GM21515 (cell line): ENCODE measurements around the gene CAPN12.

Experiments
- ATAC-seq: cut with Tn5 transposase; IDR thresholded peaks from one replicate; pipeline ENCODE4 v1.9.1; 2021; ENCODE audit not compliant: unreplicated experiment

Gene CAPN12

DNA sequence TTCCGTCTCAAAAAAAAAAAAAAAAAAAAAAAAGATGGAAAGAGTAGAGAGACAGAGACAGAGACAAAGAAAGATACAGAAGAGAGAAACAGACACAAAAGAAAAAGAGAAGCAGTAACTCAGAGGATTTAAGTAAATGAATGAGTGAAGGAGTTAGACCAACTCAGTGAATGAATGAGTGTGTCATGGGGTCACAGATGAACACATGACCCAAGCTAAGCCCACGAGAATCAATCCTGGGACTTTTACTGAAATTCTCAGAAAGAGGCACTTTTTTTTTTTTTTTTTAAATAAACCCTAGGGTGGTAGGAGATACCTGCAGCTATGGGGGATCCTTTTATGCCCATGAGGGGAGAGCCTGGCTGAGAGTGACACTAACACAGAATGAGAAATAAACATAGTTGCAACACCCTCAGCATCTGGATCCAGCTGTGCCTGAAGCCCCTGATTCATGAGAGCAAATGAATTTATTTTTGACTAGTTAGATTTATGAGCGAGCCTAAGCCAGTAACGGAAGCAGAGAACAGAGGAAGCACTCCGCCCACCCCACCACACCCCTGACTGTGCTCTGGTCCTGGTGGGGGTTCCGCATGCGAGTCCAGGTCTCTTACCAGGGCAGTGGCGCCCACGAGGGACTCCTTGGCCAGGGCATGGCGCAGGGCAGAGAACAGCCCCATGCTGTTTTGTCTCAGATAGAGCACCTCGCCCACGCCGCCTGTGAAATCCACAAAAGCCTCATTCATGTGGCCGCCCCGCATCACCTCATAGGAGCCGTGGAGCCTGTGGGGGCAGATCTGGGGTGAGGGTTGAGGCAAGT is 4.6 kb downstream of the CAPN12 start:
- no peak for ATAC-seq

DNA sequence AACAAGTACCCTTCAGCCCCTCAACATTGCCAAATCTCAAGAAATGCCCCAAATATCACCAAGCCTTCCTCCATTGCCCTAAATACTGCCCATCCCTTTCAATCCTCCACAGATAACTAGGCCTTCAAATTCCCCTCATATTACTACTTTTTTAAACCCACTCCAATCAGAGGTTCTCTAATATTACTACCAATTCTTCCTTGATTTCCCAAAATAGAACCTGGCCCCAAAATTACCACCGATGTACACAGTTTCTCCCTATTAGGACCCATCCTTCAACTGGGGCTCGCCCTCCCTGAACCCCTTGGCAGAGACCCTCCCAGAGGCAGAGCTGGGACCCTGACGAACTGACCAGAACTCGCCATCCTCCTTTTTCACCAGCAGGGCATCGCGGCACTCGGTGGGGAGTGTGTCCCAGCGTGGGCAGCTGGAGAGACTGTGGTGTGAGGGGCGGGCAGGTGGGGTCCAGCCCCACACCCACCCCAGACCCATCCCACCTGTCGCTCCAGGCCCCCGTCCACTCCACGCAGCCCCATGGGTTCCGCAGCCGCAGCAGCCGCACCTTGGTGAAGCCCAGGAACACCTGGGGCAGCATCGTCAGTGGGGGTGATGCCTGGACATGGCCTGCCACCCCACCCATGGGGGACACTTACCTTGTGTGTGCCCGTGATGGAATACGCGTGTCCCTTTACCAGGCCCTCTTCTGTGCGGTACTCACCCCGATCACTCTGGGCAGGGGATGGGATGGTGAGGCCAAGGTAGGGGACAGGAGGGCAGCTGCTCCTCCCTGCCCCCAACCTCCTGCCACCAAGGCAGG is 6.1 kb downstream of the CAPN12 start:
- ATAC-seq = no peak

DNA sequence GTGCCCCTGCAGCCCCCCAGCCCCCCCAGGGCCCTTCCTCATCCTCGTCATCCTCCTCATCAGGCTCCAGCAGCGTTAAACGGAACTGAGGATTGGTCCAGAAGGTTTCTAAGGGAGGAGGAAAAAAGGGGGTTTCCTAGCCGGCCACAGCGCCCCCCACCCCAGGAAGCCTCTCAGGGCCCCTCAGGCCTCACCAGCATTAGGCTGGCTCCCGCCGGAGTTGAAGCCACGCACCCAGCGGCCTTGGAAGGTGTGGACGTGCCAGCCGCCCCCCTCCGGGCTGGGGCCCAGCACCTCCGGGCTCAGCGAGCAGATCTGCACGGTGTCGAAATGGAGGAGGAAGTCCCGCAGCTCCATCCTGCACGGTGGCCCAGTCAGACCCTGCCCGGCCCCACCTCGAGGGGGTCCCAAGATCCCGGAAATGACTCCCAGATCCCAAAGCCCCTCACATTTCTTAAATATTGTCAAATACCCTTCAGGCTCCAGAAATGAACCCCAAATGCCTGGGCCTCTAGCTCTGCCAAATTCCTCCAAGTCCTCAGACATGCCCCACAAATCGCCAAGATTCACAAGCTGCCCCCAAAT is 6.9 kb downstream of the CAPN12 start:
- no peak for ATAC-seq

DNA sequence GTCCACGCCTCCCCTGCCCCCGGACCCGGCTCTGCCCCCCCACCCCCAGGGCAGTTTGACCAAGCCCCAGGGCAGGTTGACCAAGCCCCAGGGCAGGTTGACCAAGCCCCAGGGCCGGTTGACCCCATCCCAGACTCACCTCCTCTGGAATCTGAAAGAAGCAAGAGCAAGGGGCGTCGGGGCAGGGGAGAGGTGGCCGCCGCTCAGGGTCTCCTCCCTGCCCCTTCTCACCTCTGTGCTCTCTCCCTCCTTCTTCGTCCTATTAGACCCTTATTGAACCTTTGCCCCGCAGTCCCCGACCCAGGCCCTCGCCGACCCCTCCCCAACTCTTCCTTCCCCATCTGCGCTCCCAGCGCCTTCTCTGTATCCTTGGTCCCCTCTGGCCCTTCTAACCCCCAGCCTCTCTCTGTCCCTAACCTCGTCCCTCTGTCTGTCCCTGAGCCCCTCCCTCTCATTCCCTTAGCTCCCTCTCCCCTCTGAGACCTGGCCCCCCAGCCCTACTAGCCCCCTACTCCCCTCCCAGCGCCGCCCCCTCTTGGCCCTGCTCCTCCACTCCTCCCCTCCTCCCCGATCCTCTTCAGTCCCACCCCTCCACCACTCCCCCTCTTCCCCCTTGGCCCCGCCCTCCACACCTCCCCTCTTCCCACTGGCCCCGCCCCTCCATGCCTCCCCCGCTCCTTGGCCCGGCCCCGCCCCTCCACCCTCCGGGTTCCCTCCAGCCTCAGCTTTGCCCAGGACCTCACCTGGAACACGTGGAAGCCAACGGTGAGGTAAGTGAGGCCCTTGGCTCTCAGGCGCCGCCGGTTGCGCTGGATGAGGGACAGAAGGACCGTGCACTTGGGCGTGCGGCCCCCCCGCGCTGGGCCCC is 7.6 kb downstream of the CAPN12 start:
- no peak for ATAC-seq

DNA sequence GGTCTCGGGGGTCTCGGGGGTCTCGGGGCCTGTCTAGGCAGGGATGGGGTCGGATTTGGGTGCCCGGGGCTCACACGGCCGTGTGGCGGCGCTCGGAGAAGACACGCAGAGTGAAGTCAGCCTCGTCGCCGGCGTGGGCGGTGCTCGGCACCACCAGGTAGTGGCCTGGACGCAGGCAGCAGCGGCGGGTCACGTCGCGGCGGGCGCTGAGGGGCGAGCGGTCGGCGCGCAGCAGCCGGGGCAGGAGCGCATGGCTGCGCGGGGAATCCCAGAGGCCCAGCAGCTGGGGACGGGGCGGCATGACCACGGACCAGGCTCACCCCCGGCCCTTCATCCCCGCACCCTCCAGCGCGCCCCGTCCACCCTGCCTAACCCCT is 8.2 kb downstream of the CAPN12 start:
- no peak for ATAC-seq

DNA sequence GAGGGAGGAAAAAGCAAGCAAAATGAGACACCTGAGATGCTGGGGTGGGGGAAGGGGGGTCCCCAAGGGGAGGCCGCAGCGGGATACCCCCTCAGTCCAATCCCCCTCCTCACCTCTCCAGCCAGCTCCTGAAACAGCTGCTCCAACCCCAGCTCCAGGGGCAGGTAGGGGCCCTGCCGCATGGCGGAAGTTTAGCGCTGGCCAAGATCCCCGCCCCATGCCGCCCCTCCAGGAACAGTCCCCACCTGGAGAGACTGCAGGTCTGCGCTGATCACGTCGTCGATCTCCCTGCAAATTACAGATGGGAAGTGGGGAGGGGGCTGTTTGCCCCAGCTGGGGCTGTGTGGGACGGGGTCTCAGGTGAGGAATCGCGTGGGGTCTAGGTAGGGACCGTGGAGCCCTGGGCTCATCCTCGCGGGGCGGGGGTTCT is 9.0 kb downstream of the CAPN12 start:
- no peak for ATAC-seq

DNA sequence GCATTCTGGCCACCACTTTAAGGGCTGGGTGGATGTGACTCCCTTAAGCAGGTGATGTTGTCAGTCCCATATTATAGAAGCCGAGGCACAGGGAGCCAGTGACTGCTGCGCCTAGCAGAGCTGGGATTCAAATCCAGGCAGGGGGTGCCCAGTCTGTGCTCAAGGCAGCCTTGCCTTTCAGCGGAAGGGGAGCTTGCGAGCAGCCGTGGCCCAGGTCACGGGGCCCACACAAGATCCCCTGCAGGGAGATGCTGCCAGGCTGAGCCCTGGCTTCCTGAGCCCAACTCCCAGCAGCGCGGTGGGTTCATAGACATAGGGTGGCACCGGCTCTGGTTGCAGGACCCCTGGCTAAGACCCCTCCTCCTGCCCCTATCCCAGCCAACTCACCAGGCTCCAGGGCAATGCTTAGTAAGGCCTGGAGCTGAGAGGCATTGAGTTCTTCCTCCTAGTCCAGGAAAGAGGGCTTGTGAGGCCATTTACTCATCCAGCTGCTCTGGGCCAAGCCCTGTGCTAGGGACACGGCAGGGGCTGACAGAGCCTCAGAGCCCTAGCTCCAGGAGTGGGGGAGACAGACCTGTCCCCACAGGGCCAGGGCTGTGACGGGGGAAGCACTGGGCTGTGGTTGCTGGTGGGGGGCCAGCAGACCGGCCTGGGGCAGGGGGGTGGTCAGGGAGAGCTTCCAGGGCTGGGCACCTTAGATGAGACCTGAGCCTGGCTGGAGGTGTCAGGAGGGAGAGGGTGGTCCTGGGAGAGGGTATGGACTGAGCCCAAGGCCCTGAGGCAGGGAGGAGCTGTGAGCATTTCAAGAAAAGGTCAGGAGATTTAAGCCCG is 9.6 kb downstream of the CAPN12 start:
- no peak for ATAC-seq

DNA sequence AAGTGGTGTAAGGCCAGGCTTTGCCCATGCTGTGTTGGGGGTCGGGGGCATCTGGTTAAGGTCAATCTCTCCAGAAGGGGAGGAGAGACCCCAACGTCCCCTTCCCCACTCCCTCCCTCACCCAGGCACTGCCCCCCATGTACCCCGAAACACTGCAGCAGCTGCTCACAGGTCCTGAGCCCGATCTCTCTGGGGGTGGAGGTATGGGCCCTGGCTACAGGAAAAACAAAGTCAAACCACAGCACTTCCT is 10.2 kb downstream of the CAPN12 start:
- ATAC-seq = no peak

DNA sequence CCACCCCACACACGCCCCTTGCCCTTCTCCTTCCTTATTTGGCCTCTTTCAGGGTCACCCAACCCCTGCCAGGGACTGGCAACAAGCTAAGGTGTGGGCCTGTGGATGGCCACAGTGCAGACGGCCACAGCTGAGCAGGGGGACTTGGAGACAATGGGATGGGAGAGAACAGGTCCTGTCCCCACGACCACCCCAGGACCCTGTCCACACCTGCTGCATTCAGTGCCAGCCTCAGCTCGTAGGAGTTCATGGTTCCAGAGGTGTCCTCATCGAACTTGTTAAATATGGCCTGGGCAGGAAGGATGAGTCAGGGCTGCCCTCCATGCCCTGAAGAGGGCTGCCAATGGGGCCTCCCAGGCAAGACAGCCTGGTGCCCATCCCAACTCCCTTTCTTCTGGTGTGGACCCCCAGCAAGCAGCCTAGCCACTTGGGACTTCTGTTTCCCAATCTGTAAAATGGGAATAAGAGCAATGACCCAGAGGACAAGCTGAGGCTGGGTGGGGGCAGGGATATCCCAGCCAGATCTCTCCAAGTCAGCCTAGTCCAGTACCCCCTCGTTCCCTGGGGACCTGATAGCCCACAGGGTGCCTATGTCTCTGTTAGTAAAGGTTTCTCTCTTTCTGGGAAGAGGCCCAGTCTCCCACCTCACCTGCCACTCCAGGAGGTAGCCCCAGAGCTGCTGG is 10.6 kb downstream of the CAPN12 start:
- ATAC-seq = no peak

DNA sequence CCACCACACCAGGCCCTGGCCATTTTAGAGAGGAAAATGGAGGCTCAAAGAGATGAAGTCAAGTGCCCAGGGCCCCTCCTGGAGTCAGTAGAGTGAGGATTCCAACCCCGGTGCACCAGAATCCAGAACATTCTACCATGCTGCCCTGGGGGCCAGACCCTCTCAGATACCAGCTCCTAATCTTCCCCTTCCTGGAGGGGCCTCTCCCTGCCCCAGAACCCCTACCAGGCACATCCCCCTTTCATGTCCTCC is 11.1 kb downstream of the CAPN12 start:
- ATAC-seq = no peak

DNA sequence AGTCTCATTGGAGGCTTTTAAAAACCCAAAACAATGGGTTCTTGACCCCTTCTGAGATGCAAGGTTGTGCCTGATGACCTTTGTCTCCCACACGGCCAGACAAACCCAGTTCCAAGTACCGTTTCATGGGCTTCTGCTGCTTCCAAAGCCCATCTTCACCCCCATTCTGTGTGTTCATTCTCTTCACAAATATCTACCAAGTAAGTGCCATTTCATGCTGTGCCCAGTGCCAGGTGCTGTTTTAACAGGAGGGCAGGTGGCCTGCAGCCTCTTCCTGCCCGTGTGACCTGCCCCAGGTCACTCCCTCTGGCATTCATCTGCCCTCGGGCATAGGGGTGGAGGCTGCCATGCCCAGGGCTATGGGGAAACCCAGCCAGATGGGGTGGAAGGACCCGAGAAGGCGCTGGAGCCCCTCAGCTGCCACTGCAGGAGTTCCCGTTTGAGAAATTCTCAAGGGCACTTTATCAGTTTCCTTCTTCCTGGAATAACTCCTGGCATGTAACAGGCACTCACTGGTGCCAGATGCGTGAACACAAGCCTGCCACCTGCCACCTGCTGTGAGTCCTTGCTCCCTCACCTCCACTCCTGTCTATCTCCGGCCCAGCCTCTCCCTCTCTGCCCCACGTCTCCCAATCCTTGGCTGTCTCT is 12.5 kb downstream of the CAPN12 start:
- ATAC-seq = no peak

DNA sequence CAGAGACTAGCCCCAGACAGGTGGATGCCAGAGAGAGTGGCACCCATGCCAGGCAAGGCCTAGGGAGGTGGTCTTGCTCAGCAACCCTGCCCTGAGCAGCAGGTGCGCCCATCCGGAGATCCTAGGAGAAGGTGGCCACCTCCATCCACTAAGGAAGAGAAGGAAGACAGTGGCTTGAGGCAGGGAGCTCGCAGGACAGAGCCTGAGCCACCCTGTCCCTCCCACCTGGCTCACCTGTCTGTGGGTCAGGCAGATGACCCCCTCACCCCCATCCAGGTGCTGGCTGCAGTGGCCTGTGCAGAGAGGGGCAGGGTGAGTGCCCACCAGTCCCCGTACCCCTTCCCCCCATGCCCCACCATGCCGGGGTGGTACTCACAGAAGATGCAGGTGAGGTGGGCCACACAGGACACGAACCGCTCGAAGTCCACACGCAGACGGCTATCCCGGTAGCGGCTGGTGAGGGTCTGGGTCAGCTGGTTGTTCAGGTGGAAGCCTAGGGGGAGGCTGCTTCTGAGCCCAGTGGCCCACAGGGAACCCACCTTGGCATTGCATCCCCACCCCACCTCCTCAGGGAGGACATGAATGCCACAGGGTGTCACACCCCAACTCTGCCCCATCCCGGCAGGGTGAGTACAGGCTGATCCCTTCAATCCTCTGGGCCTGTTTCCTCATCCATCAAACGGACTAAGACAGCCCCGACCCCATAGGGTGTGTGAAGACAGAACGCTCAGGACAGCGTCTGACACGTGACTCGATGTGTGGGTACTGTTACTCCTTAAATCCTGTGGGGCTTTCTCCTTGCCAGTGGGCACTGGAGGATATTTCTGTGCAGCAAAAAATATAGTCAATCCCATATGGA is 13.3 kb downstream of the CAPN12 start:
- no peak for ATAC-seq

DNA sequence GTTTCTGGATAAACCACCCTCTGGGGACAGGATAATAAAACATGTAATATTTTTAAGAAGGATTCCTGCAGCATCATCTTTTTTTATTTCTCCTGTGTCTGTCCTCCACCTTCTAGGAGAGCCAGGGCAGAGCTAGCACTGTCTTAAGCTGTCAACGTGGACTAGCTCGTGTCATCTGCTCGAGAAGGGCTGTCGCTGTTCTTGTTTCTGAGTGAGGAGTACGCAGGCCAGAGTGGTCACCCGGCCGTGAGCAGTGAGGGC is 13.9 kb downstream of the CAPN12 start:
- ATAC-seq = no peak

DNA sequence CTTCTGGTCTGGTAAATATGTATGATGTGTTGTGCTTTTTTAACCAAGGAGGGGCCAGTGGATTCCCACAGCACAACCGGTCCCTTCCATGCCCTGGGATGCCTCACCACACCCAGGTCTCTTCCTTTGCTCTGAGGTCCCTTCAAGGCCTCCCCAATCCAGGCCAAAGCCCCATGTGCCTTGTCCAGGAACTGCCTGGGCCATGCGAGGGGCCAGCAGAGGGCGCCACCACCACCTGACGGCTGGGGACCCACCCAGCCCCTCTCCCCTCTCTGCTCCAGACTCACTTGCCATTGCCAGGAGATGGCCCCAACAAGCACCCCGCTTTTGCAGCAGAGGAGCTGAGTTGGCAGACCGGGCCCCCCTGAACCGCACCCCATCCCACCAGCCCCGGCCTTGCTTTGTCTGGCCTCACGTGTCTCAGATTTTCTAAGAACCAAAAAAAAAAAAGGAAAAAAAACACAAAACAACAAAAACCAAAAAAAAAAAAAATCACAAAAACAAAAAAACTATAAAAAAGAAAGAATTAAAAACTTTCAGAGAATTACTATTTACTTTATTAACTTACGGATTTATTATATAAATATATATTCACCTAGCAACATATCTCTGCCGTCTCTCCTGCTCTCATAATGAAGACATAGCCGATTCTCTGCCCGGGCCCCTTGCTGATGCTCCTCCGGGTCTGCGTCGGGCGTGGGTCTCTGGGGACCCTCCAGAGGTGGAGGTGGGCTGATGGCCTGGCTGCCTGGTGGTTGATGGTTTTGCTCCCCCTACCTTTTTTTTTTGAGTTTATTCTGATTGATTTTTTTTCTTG is 14.4 kb downstream of the CAPN12 start:
- no peak for ATAC-seq

DNA sequence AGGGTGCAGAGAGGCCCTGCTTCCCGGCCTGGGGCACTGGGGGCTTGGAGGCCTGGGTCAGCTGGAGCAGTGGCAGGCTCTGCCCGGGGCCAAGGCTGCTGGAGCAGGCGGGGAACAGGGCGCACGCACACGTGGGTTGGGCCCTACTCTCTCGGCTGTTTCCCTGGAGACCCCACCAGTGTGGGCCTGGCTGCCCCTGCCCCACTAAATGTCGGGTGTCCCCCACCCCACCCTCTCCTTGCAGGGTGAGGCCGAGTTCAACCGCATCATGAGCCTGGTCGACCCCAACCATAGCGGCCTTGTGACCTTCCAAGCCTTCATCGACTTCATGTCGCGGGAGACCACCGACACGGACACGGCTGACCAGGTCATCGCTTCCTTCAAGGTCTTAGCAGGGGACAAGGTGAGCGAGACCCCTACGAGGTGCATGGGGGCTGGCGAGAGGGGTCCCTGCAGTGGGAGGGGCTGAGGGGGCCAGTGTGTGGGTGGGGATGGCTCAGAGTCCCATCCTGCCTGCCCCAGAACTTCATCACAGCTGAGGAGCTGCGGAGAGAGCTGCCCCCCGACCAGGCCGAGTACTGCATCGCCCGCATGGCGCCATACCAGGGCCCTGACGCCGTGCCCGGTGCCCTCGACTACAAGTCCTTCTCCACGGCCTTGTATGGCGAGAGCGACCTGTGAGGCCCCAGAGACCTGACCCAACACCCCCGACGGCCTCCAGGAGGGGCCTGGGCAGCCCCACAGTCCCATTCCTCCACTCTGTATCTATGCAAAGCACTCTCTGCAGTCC is 15.3 kb downstream of the CAPN12 start:
- ATAC-seq = no peak

DNA sequence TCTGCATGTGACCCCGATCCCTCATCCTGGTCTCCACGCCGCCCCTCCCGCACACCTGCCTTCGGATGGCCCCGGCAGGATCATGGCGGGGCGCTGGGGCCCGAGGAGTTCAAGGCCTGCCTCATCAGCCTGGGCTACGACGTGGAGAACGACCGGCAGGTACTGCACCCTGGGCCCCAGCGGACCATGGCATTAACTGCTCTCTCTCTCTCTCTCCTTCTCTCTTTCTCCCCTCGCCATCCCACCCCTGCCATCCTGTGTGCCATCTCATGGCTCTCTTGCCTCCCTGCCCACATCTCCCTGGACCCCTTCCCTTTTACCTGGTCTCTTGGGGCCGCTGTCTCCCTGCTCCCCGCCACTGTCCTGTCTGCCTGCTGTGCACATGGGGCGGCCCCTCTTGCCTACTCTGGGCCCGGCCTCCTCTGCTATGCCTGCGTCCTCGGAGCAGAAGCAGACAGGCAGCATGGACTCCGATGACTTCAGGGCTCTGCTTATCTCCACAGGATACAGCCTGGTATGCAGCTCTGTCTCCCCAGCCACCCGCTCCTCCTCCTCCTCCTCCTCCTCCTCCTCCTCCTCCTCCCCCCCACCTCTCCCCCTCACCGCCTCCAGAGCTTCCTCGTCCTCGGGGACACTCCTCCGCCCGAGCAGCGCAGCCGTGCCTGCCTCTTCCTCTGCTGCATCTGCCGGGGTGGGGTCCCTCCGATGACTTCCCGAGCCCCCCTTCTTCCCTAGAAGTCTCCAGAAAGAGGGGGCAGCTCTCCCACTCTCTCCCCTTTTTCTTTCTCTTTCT is 16.2 kb downstream of the CAPN12 start:
- ATAC-seq = no peak
